H1 (cell line): ENCODE measurements around the gene BCAS3. TPM values are rescaled to one million over a fixed set of nuclear protein-coding genes. Genes with fewer than 3 reads are reported as not detected.

Source experiments
- CTCF ChIA-PET: fragments of 300-600 bp; sonication (Branson Sonifier 250); formaldehyde crosslinking; loops from one replicate; lab custom pipeline; 2021; ENCODE audit not compliant: partially characterized antibody; lab: Charles Lee
- POLR2A ChIA-PET: fragments of 300-600 bp; sonication (Branson Sonifier 250); formaldehyde crosslinking; loops from one replicate; lab custom pipeline; 2021; ENCODE audit warnings: inconsistent platforms; ENCODE audit not compliant: partially characterized antibody; lab: Charles Lee
- DNase-seq, 2 experiments: peaks; one replicate each; pipeline versions ENCODE4 v3.0.0 to v3.0.0-alpha.2; 2010 to 2022; ENCODE audit warnings: low spot score in 2 of 2, low read depth in 1 of 2, mixed read lengths in 1 of 2
- FAIRE-seq: peaks from 2 replicates; lab custom pipeline; 2011; peaks lifted over from hg19 to GRCh38; lab: Jason Lieb, UNC
- H2AFZ ChIP-seq: 2 replicates; pipeline ENCODE4 v1.8.1; 2012; ENCODE audit warnings: low read length, inconsistent platforms
- H2AK5ac ChIP-seq: 2 replicates; pipeline ENCODE4 v1.6.1; 2013; ENCODE audit warnings: low read depth, low read length
- H2BK120ac ChIP-seq: replicated peaks from 2 replicates; pipeline ENCODE3; 2013; ENCODE audit warnings: low read depth, low read length, inconsistent platforms
- H2BK12ac ChIP-seq: 2 replicates; pipeline ENCODE4 v1.6.1; 2013; ENCODE audit warnings: low read depth, low read length
- H2BK15ac ChIP-seq: 2 replicates; pipeline ENCODE4 v1.6.1; 2013; ENCODE audit warnings: low read length
- H2BK20ac ChIP-seq: 2 replicates; pipeline ENCODE4 v1.6.1; 2013; ENCODE audit warnings: low read length
- H2BK5ac ChIP-seq: 2 replicates; pipeline ENCODE4 v1.6.1; 2013; ENCODE audit warnings: low read depth, low read length
- H3K14ac ChIP-seq: 2 replicates; pipeline ENCODE4 v1.6.1; 2013; ENCODE audit warnings: inconsistent platforms; ENCODE audit not compliant: insufficient read length
- H3K18ac ChIP-seq: 2 replicates; pipeline ENCODE4 v1.6.1; 2013; ENCODE audit warnings: low read length; ENCODE audit errors: extremely low read depth
- H3K23ac ChIP-seq: 2 replicates; pipeline ENCODE4 v1.6.1; 2013; ENCODE audit warnings: inconsistent platforms; ENCODE audit not compliant: insufficient read length
- H3K23me2 ChIP-seq: 2 replicates; pipeline ENCODE4 v1.6.1; 2013; ENCODE audit warnings: low read depth, low read length
- H3K27ac ChIP-seq: 2 replicates; pipeline ENCODE4 v1.6.1; 2011; ENCODE audit warnings: low read depth, low read length, inconsistent platforms
- H3K27me3 ChIP-seq, 4 experiments: replicated peaks in 1 of 4; 1 replicate in 1 of 4; 2 replicates in 3 of 4; pipeline versions ENCODE4 v1.6.1 to v1.8.1; 2011 to 2013; ENCODE audit warnings: low read length in 3 of 4, mild to moderate bottlenecking in 3 of 4, inconsistent platforms in 2 of 4, mixed read lengths in 2 of 4, moderate library complexity in 1 of 4; ENCODE audit not compliant: control insufficient read depth in 3 of 4, insufficient read depth in 3 of 4; ENCODE audit errors: extremely low read depth in 1 of 4
- H3K36me3 ChIP-seq, 4 experiments: 2 replicates each; pipeline versions ENCODE4 v1.6.1 to v1.8.1; 2011 to 2013; ENCODE audit warnings: mild to moderate bottlenecking in 4 of 4, low read length in 3 of 4, moderate library complexity in 2 of 4, control low read depth in 1 of 4, inconsistent platforms in 1 of 4; ENCODE audit not compliant: insufficient read depth in 4 of 4, control insufficient read depth in 2 of 4
- H3K4ac ChIP-seq: replicated peaks from 2 replicates; pipeline ENCODE3; 2013; ENCODE audit warnings: low read length, low read depth, mixed read lengths, inconsistent platforms; ENCODE audit not compliant: insufficient read length
- H3K4me1 ChIP-seq, 4 experiments: replicated peaks in 1 of 4; 1 replicate in 1 of 4; 2 replicates in 3 of 4; pipeline versions ENCODE4 v1.6.1 to v1.8.1; 2011 to 2013; ENCODE audit warnings: low read length in 3 of 4, inconsistent platforms in 2 of 4, mixed read lengths in 1 of 4; ENCODE audit not compliant: insufficient read depth in 4 of 4, control insufficient read depth in 3 of 4
- H3K4me2 ChIP-seq, 2 experiments: 2 replicates each; pipeline versions ENCODE4 v1.6.1 to v1.8.1; 2011 to 2013; ENCODE audit warnings: low read depth in 2 of 2, low read length in 2 of 2, control low read depth in 1 of 2, inconsistent platforms in 1 of 2, mild to moderate bottlenecking in 1 of 2; ENCODE audit not compliant: insufficient read depth in 1 of 2
- H3K4me3 ChIP-seq, 4 experiments: fragments of 200-600, 300-600 bp in 1 of 4; sonication (generic), shearing (Covaris generic), sonication (Bioruptor Twin) in 1 of 4; 2 replicates each; pipeline versions ENCODE4 v1.5.1 to v1.8.1; 2011 to 2016; ENCODE audit warnings: low read length in 4 of 4, low read depth in 3 of 4, control low read depth in 2 of 4, inconsistent platforms in 2 of 4, mild to moderate bottlenecking in 2 of 4, mixed read lengths in 1 of 4, moderate library complexity in 1 of 4; ENCODE audit not compliant: insufficient read depth in 2 of 4; ENCODE audit errors: extremely low read depth in 1 of 4
- H3K56ac ChIP-seq: replicated peaks from 2 replicates; pipeline ENCODE3; 2013; ENCODE audit warnings: low read depth, mild to moderate bottlenecking, mixed read lengths, low read length, inconsistent platforms; ENCODE audit not compliant: insufficient read length
- H3K79me1 ChIP-seq: 2 replicates; pipeline ENCODE4 v1.6.1; 2013; ENCODE audit warnings: low read depth, low read length, control low read depth
- H3K79me2 ChIP-seq, 2 experiments: 2 replicates each; pipeline versions ENCODE4 v1.6.1 to v1.8.1; 2012 to 2013; ENCODE audit warnings: low read length in 2 of 2, mild to moderate bottlenecking in 2 of 2, inconsistent platforms in 1 of 2; ENCODE audit not compliant: insufficient read depth in 2 of 2, control insufficient read depth in 1 of 2
- H3K9ac ChIP-seq, 4 experiments: replicated peaks in 1 of 4; 1 replicate in 1 of 4; 2 replicates in 3 of 4; pipeline versions ENCODE4 v1.6.1 to v1.8.1; 2011 to 2013; ENCODE audit warnings: low read depth in 3 of 4, low read length in 3 of 4, control low read depth in 2 of 4, mild to moderate bottlenecking in 2 of 4, moderate library complexity in 2 of 4, inconsistent platforms in 1 of 4; ENCODE audit errors: extremely low read depth in 1 of 4
- H3K9me3 ChIP-seq, 2 experiments: 2 replicates each; pipeline versions ENCODE4 v1.6.1 to v1.8.1; 2012 to 2013; ENCODE audit warnings: mild to moderate bottlenecking in 2 of 2, moderate library complexity in 2 of 2, control low read depth in 1 of 2, inconsistent platforms in 1 of 2, low read depth in 1 of 2, low read length in 1 of 2, mixed read lengths in 1 of 2; ENCODE audit not compliant: insufficient read depth in 2 of 2
- H4K20me1 ChIP-seq, 2 experiments: replicated peaks in 1 of 2; 2 replicates each; pipeline versions ENCODE3 to v1.8.1; 2011 to 2013; ENCODE audit warnings: inconsistent platforms in 2 of 2, low read length in 2 of 2, mild to moderate bottlenecking in 1 of 2; ENCODE audit not compliant: insufficient read depth in 2 of 2, control insufficient read depth in 1 of 2
- H4K5ac ChIP-seq: 2 replicates; pipeline ENCODE4 v1.6.1; 2013; ENCODE audit warnings: low read length, low read depth, mixed read lengths, inconsistent platforms; ENCODE audit not compliant: insufficient read length
- H4K8ac ChIP-seq: 2 replicates; pipeline ENCODE4 v1.8.0; 2013; ENCODE audit warnings: mild to moderate bottlenecking, moderate library complexity, low read length, inconsistent platforms; ENCODE audit not compliant: insufficient read depth; ENCODE audit errors: extremely low read depth
- H4K91ac ChIP-seq: replicated peaks from 2 replicates; pipeline ENCODE3; 2013; ENCODE audit warnings: low read length, mixed read lengths, inconsistent platforms; ENCODE audit not compliant: insufficient read length
- CEBPB ChIP-seq: IDR thresholded peaks from 2 replicates; pipeline ENCODE4 v1.6.1; 2012; ENCODE audit warnings: low read depth, low read length
- CREB1 ChIP-seq: IDR thresholded peaks from 2 replicates; pipeline ENCODE4 v1.6.1; 2012; ENCODE audit warnings: inconsistent platforms
- CTBP2 ChIP-seq: IDR thresholded peaks from 2 replicates; pipeline ENCODE4 v1.7.0; 2011; ENCODE audit warnings: borderline replicate concordance, mild to moderate bottlenecking, moderate library complexity, mixed read lengths, low read length; ENCODE audit not compliant: insufficient read depth, insufficient read length
- RAD21 ChIP-seq, 2 experiments: IDR thresholded peaks in 1 of 2; conservative IDR thresholded peaks in 1 of 2; 2 replicates each; pipeline ENCODE4 v1.6.1; 2011; ENCODE audit warnings: low read depth in 2 of 2, low read length in 2 of 2, improper control_type of control experiment in 1 of 2, inconsistent platforms in 1 of 2, mild to moderate bottlenecking in 1 of 2, moderate library complexity in 1 of 2
- SIRT6 ChIP-seq: IDR thresholded peaks from one replicate; pipeline ENCODE4 v1.7.1; 2012; ENCODE audit warnings: low read length, inconsistent platforms
- TAF7 ChIP-seq: optimal IDR thresholded peaks from 2 replicates; pipeline ENCODE3; 2011; ENCODE audit warnings: low read depth, mild to moderate bottlenecking, inconsistent platforms, low read length, moderate library complexity, borderline replicate concordance
- WGBS, 2 experiments: shearing (Covaris generic) in 1 of 2; methylation state at CpG; one replicate each; pipeline versions ENCODE4 v1.1.6 to v1.1.7; 2013 to 2015; ENCODE audit warnings: low lambda C conversion rate in 2 of 2, mixed read lengths in 2 of 2, inconsistent platforms in 1 of 2, low coverage in 1 of 2, missing lambda C conversion rate in 1 of 2; ENCODE audit not compliant: insufficient replicate concordance in 2 of 2, insufficient coverage in 1 of 2, insufficient read length in 1 of 2; ENCODE audit errors: extremely low coverage in 1 of 2, missing lambda C conversion rate in 1 of 2; 5-methylcytosine and 5-hydroxymethylcytosine counted together
- polyA plus RNA-seq, 7 experiments: library from polyadenylated mRNA; depleted of rRNA in 3 of 7; stranded (reverse) in 5 of 7; unstranded in 2 of 7; fragments of >200 nt in 5 of 7; fragments of 200-250 nt in 2 of 7; gene quantifications; 1 replicate in 5 of 7; 2 replicates in 1 of 7; 4 replicates in 1 of 7; pipeline versions ENCODE4 v1.2.1 to v1.2.3, GENCODE V29; 2011 to 2013; ENCODE audit warnings: missing spikeins in 2 of 7, mixed read lengths in 2 of 7
- total RNA-seq: library from RNA; stranded (reverse); fragmentation: NEBNext Ultra II Directional; extraction: Animal tissue kit (Norgen Biotek cat#: 25700); gene quantifications from 2 replicates; pipeline ENCODE4 v1.2.1, GENCODE V29; 2021

The BCAS3 gene
- total and polyA plus RNA-seq, 2 of the 8 experiments (the other 6 are each of a cell fraction or from before 2014, with no cell fraction given), result 9.9 to 13.3 TPM

GRCh38 chr17:60904582-60904981, 226.9 kb downstream of the BCAS3 start:
- no peak overlapping the region for H3K56ac ChIP-seq
- ChIA-PET CTCF (interaction anchor here (0.6 kb wide), 1 partner anchor 1094 kb away, joined by 3 read pairs; no protein-coding TSS in a partner anchor), POLR2A (no interaction called here)
- H2BK20ac ChIP-seq, result no peak overlapping the region
- H2AK5ac ChIP-seq, result no peak overlapping the region
- peaks cover 0 to 3% (median 2%) of the 10 kb centered on the region in 4 experiments; a peak in 4 of 7 replicates for H3K4me1 ChIP-seq
- TF ChIP-seq TAF7, result no peak
- TF ChIP-seq RAD21 (IDR thresholded peaks at IDR 0.05 in 1 of 2, conservative IDR thresholded peaks at IDR 0.05 in 1 of 2; ENCODE audit: low read depth in 2 of 2, low read length in 2 of 2), result no peak
- TF ChIP-seq CEBPB, result 0 out of 2 replicates have a peak, but pooled peaks have one; percentile 28
- no peak for TF ChIP-seq CTBP2
- TF ChIP-seq SIRT6, result no peak
- TF ChIP-seq CREB1, result no peak
- no peak overlapping the region for H3K23ac ChIP-seq
- H2BK15ac ChIP-seq, result no peak overlapping the region
- no peaks in the 10 kb centered on the region for H3K79me1 ChIP-seq
- no peak for DNase-seq
- H4K91ac ChIP-seq, result no peak overlapping the region
- no peak overlapping the region for H3K27ac ChIP-seq
- H3K18ac ChIP-seq, result no peak overlapping the region
- H3K9me3 ChIP-seq, result no peaks in the 10 kb centered on the region
- H4K20me1 ChIP-seq, result no peaks in the 10 kb centered on the region
- no peak overlapping the region for H4K5ac ChIP-seq
- H3K27me3 ChIP-seq, result no peaks in the 10 kb centered on the region
- no peaks in the 10 kb centered on the region for H3K23me2 ChIP-seq
- H2AFZ ChIP-seq, result no peak overlapping the region
- no peak overlapping the region for H2BK5ac ChIP-seq
- no peak for FAIRE-seq
- H3K4me2 ChIP-seq, result no peak overlapping the region
- H3K4me3 ChIP-seq, result no peak overlapping the region
- WGBS, 2 experiments, result 93% methylated on average over 2 of the region's 2 CpGs; no CpG with 5 or more reads in 1 of the 2 experiments
- H2BK12ac ChIP-seq, result no peak overlapping the region
- no peak overlapping the region for H3K4ac ChIP-seq
- H3K79me2 ChIP-seq, result no peaks in the 10 kb centered on the region
- H3K9ac ChIP-seq, result no peak overlapping the region
- no peak overlapping the region for H2BK120ac ChIP-seq
- H3K14ac ChIP-seq, result no peak overlapping the region
- H4K8ac ChIP-seq, result no peak overlapping the region
- H3K36me3 ChIP-seq, result no peaks in the 10 kb centered on the region
